ENCODE data around the gene FREY1.
"Not testable (repeated sequence)": the region's sequence is repeated elsewhere in the genome, so short reads cannot be mapped to it uniquely, and the experiment has no call there.

Gene FREY1

DNA sequence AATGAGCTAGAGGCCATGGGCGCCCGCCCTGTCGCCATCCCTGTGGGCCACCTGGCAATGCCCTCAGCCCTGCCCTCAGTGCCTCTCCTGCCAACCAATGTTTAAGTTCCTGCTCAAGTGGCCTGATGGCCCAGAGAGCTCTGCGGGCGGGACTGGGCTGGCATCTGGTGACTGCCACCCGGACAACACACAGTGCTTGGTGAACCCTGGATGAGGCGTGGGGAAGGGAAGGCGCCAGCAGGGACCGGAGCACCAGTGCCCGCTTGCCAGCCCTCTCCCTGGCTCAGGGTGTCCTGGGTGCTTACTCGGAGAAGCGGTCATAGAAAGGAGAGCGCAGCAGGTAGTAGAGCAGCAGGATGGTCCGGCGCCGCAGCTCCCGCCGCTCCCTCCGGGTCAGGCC is 6.4 kb upstream of the FREY1 start:
- H3K4me1 ChIP-seq (ENCODE audit: control insufficient read depth, insufficient read depth, low read length, unreplicated experiment), result no peaks in the 10 kb centered on the region
- H3K79me2 ChIP-seq (ENCODE audit: control insufficient read depth, insufficient read depth, low read length, unreplicated experiment), result peaks cover 13% of the 10 kb centered on the region
- H2AFZ ChIP-seq (ENCODE audit: low read length, unreplicated experiment), result no peak overlapping the region
- no peak overlapping the region for H3K27ac ChIP-seq (ENCODE audit: low read depth, low read length)
- H3K36me3 ChIP-seq (ENCODE audit: insufficient read depth, low read length), result no peaks in the 10 kb centered on the region
- no peak overlapping the region for H3K4me3 ChIP-seq (ENCODE audit: low read depth, low read length)
- no peaks in the 10 kb centered on the region for H3K27me3 ChIP-seq (ENCODE audit: insufficient read depth, low read length)

DNA sequence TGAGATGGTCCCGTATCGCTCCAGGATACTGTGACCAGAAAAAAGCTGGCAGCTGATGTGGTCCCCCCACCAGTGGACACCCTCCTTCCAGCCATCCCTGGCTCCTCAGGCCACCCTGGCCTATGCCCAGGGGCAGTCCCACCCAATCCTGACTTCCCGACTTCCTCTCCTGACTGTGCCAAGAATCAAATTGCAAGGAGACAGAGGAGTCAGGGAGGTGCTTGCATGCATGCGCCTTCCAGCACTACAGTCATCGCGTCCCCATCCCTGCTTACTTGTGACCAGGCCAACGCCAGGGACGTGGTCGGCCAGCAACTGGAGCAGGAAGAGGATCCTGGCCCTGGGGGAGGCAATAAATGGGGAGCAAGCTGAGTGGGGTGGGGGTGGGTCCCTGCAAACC is 3.6 kb upstream of the FREY1 start:
- Histone ChIP-seq H3K79me2 (ENCODE audit: control insufficient read depth, insufficient read depth, low read length, unreplicated experiment) (no peaks in the 10 kb centered on the region), H3K4me3 (ENCODE audit: low read depth, low read length) (no peak overlapping the region), H3K27me3 (ENCODE audit: insufficient read depth, low read length) (no peaks in the 10 kb centered on the region), H3K36me3 (ENCODE audit: insufficient read depth, low read length) (no peaks in the 10 kb centered on the region), H3K27ac (ENCODE audit: low read depth, low read length) (no peak overlapping the region), H3K4me1 (ENCODE audit: control insufficient read depth, insufficient read depth, low read length, unreplicated experiment) (no peaks in the 10 kb centered on the region), H2AFZ (ENCODE audit: low read length, unreplicated experiment) (no peak overlapping the region)

DNA sequence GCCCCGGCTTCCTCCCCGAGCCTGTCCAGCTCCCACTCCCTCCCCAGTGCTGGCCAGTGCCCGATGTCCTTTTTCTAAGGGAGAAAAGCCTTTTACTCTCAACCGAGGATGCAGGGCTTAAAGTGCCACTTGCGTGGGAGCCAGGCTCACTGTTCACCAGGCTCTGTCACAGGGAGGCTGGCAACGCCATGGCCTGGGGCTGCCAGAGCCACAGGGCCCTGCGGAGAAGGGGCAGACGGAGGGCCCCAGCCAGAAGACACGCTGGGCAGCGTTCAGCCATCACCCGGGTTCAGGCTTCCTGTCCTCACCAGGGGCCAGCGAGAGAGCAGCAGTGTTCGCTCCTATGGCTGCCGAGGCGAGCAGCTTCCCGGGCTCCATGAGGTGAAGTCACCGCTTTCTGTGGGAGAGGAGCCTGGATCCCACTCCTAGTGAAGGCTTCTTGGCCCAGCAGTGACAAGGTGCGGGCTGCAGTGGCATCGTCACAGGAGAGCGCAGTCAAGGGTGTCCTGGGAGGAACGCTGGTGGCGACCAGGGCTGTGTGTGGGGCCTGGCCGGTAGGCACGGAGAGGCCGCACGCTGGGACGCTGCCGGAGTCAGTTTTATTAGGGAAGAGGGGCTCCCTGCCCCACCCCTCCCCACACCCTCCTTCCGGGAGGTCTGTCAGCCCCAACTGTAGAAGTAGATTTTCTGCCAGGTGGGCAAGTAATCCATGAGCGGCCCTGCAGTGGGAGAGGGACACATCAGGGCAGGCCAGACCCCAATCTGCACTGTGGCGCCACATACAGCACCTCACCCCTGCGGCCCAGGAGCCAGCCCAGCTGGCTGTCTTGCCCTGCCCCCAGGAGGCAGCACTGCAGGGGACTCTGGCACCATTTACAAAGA is 2.8 kb upstream of the FREY1 start:
- Histone ChIP-seq H3K79me2 (ENCODE audit: control insufficient read depth, insufficient read depth, low read length, unreplicated experiment) (no peaks in the 10 kb centered on the region), H3K27ac (ENCODE audit: low read depth, low read length) (no peak overlapping the region), H3K36me3 (ENCODE audit: insufficient read depth, low read length) (no peaks in the 10 kb centered on the region), H2AFZ (ENCODE audit: low read length, unreplicated experiment) (no peak overlapping the region), H3K27me3 (ENCODE audit: insufficient read depth, low read length) (no peaks in the 10 kb centered on the region), H3K4me1 (ENCODE audit: control insufficient read depth, insufficient read depth, low read length, unreplicated experiment) (no peaks in the 10 kb centered on the region), H3K4me3 (ENCODE audit: low read depth, low read length) (no peak overlapping the region)

DNA sequence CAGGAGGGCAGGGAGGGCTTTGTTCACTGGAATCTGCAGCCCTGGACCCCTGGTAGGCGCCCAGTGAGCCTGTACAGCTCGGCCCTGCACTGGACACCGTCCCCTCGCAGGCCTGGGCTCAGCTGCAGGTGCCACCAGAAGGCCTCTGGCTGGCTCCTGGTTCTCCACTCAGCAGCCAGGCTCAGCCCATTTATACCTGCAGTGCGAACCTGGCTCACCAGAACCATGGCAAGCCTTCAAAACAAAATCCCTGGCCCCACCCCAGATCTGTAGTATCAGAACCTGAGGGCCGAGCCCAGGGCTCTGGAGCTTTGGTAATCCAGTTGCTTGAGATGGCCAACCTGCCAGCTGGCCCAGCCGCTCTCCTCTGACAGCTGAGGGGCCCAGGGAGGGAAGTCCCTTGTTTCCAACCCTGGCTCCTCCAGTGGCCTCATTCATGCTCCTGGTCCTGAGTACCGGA is 870 bp upstream of the FREY1 start:
- Histone ChIP-seq H3K4me1 (ENCODE audit: control insufficient read depth, insufficient read depth, low read length, unreplicated experiment) (no peaks in the 10 kb centered on the region), H3K4me3 (ENCODE audit: low read depth, low read length) (no peak overlapping the region), H3K79me2 (ENCODE audit: control insufficient read depth, insufficient read depth, low read length, unreplicated experiment) (no peaks in the 10 kb centered on the region), H3K27me3 (ENCODE audit: insufficient read depth, low read length) (no peaks in the 10 kb centered on the region), H3K27ac (ENCODE audit: low read depth, low read length) (no peak overlapping the region), H3K36me3 (ENCODE audit: insufficient read depth, low read length) (no peaks in the 10 kb centered on the region), H2AFZ (ENCODE audit: low read length, unreplicated experiment) (no peak overlapping the region)

DNA sequence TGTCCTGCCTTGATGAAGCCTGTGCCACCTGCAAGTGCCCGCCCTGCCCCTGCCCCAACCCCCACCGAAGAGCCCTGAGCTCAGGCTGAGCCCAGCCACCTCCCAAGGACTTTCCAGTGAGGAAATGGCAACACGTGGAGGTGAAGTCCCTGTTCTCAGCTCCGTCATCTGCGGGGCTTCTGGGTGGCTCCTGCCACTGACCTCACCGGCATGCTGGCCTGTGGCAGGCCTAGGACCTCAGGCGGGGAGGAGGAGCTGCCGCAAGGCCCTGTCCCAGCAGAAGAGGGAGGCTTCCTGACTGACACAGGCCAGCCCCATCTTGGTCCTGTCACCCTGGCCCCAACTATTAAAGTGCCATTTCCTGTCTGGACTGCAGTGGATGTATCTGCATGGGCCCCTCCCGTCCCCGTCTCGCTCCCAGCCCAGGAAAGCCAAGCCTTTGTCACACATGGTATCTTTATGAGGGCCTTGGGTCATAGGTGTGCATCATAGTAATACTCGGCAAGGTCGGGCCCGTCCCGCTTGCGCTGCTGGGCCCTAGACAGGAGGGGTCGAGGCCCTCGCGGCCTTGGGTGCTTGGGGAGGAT is 882 bp downstream of the FREY1 start:
- Histone ChIP-seq H3K36me3 (ENCODE audit: insufficient read depth, low read length) (no peaks in the 10 kb centered on the region), H2AFZ (ENCODE audit: low read length, unreplicated experiment) (no peak overlapping the region), H3K27ac (ENCODE audit: low read depth, low read length) (no peak overlapping the region), H3K79me2 (ENCODE audit: control insufficient read depth, insufficient read depth, low read length, unreplicated experiment) (no peaks in the 10 kb centered on the region), H3K27me3 (ENCODE audit: insufficient read depth, low read length) (no peaks in the 10 kb centered on the region), H3K4me1 (ENCODE audit: control insufficient read depth, insufficient read depth, low read length, unreplicated experiment) (no peaks in the 10 kb centered on the region), H3K4me3 (ENCODE audit: low read depth, low read length) (no peak overlapping the region)

DNA sequence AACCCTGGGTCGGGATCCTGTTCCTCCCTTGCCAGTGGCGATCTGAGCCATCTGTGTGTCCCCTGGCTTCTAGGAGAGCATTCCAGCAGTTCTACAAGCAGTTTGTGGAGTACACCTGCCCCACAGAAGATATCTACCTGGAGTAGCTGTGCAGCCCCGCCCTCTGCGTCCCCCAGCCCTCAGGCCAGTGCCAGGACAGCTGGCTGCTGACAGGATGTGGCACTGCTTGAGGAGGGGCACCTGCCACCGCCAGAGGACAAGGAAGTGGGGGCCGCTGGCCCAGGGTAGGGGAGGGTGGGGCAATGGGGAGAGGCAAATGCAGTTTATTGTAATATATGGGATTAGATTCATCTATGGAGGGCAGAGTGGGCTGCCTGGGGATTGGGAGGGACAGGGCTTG is 1.5 kb downstream of the FREY1 start:
- not testable (repeated sequence) for H2AFZ ChIP-seq (ENCODE audit: low read length, unreplicated experiment); H3K79me2 ChIP-seq (ENCODE audit: control insufficient read depth, insufficient read depth, low read length, unreplicated experiment); H3K4me3 ChIP-seq (ENCODE audit: low read depth, low read length); H3K36me3 ChIP-seq (ENCODE audit: insufficient read depth, low read length); H3K27me3 ChIP-seq (ENCODE audit: insufficient read depth, low read length); H3K27ac ChIP-seq (ENCODE audit: low read depth, low read length); H3K4me1 ChIP-seq (ENCODE audit: control insufficient read depth, insufficient read depth, low read length, unreplicated experiment)

DNA sequence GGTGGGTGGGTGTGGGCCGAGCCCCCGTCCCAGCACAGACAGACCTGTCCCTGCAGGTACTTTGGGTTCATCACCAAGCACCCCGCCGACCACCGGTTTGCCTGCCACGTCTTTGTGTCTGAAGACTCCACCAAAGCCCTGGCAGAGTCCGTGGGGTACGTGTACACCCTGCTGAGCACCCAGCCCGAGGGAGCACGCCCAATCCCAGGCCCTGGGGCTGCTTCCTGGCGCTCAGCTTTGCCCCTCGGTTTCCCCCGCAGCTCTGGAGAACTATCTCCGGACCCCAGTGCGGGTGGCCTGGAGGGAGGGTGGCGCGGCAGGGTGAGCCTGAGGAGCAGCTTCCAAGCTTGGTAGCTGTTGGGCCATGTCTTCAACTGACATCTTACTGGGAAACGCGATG is 2.0 kb downstream of the FREY1 start:
- Histone ChIP-seq H3K4me1 (ENCODE audit: control insufficient read depth, insufficient read depth, low read length, unreplicated experiment) (peaks cover 5% of the 10 kb centered on the region), H2AFZ (ENCODE audit: low read length, unreplicated experiment) (no peak overlapping the region), H3K27ac (ENCODE audit: low read depth, low read length) (no peak overlapping the region), H3K36me3 (ENCODE audit: insufficient read depth, low read length) (no peaks in the 10 kb centered on the region), H3K4me3 (ENCODE audit: low read depth, low read length) (no peak overlapping the region), H3K27me3 (ENCODE audit: insufficient read depth, low read length) (peaks cover 8% of the 10 kb centered on the region; the same call in 1 of the 2 replicates), H3K79me2 (ENCODE audit: control insufficient read depth, insufficient read depth, low read length, unreplicated experiment) (no peaks in the 10 kb centered on the region)

DNA sequence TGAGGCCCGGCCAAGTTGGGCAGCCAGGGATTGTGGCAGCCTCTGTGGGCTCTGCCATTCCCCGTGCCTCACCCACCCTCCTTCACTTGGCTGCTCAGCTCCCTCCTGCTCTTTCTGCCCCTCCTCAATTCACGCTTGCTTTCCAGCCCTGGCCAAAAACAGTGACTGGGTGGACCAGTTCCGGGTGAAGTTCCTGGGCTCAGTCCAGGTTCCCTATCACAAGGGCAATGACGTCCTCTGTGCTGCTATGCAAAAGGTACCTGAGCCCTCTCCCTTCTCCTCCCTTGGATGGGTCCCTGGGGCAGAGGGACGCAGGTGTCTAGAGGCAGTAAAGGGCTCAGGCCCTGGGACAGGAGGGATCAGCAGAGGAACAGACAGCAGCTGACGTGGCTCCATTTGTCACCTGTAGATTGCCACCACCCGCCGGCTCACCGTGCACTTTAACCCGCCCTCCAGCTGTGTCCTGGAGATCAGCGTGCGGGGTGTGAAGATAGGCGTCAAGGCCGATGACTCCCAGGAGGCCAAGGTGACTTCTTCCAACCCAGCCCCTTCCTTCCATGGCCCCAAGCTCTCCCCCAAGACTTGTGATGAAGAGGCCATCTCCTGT is 2.7 kb downstream of the FREY1 start:
- Histone ChIP-seq H3K27ac (ENCODE audit: low read depth, low read length) (no peak overlapping the region), H3K27me3 (ENCODE audit: insufficient read depth, low read length) (peaks cover 8% of the 10 kb centered on the region; the same call in 1 of the 2 replicates), H3K79me2 (ENCODE audit: control insufficient read depth, insufficient read depth, low read length, unreplicated experiment) (no peaks in the 10 kb centered on the region), H3K4me3 (ENCODE audit: low read depth, low read length) (no peak overlapping the region), H3K36me3 (ENCODE audit: insufficient read depth, low read length) (no peaks in the 10 kb centered on the region), H3K4me1 (ENCODE audit: control insufficient read depth, insufficient read depth, low read length, unreplicated experiment) (peaks cover 7% of the 10 kb centered on the region), H2AFZ (ENCODE audit: low read length, unreplicated experiment) (no peak overlapping the region)

DNA sequence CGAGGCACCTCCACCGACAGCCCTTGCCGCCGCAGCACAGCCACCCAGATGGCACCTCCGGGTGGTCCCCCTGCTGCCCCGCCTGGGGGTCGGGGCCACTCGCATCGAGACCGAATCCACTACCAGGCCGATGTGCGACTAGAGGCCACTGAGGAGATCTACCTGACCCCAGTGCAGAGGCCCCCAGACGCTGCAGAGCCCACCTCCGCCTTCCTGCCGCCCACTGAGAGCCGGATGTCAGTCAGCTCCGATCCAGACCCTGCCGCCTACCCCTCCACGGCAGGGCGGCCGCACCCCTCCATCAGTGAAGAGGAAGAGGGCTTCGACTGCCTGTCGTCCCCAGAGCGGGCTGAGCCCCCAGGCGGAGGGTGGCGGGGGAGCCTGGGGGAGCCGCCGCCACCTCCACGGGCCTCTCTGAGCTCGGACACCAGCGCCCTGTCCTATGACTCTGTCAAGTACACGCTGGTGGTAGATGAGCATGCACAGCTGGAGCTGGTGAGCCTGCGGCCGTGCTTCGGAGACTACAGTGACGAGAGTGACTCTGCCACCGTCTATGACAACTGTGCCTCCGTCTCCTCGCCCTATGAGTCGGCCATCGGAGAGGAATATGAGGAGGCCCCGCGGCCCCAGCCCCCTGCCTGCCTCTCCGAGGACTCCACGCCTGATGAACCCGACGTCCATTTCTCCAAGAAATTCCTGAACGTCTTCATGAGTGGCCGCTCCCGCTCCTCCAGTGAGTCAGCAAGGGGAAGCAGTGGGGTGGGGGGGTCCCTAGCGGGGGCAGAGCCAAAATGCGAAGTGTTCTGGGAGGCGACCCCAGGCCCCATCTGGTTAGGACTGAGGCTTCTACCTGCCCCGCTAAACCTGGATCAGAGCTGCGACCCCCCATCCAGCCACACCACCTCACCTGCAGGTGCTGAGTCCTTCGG is 4.4 kb downstream of the FREY1 start:
- Histone ChIP-seq H3K79me2 (ENCODE audit: control insufficient read depth, insufficient read depth, low read length, unreplicated experiment) (no peaks in the 10 kb centered on the region), H3K4me3 (ENCODE audit: low read depth, low read length) (no peak overlapping the region), H3K27me3 (ENCODE audit: insufficient read depth, low read length) (peaks cover 8% of the 10 kb centered on the region; the same call in 1 of the 2 replicates), H3K27ac (ENCODE audit: low read depth, low read length) (no peak overlapping the region), H3K36me3 (ENCODE audit: insufficient read depth, low read length) (no peaks in the 10 kb centered on the region), H2AFZ (ENCODE audit: low read length, unreplicated experiment) (no peak overlapping the region), H3K4me1 (ENCODE audit: control insufficient read depth, insufficient read depth, low read length, unreplicated experiment) (peaks cover 11% of the 10 kb centered on the region)

DNA sequence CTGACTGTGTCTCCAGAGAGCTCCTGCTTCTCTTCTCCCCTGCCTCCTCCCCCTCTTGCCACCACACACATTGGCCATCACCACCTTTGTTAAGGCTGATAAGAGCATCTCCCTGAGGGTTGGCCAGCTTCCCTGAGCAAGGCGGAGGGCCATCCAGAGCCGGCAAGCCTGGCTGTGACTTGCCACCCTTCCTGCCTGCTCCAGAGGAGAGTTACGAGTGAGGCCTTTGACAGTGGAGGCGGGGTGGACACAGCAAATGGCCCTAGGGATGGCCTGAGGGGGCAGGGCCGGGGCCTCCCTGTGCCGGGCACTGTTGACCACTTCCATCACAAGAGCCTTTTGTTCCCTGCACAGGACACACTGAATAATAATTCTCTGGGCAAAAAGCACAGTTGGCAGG is 5.4 kb downstream of the FREY1 start:
- Histone ChIP-seq H3K36me3 (ENCODE audit: insufficient read depth, low read length) (no peaks in the 10 kb centered on the region), H3K79me2 (ENCODE audit: control insufficient read depth, insufficient read depth, low read length, unreplicated experiment) (no peaks in the 10 kb centered on the region), H3K4me1 (ENCODE audit: control insufficient read depth, insufficient read depth, low read length, unreplicated experiment) (peaks cover 11% of the 10 kb centered on the region), H3K27me3 (ENCODE audit: insufficient read depth, low read length) (peaks cover 8% of the 10 kb centered on the region; the same call in 1 of the 2 replicates), H3K27ac (ENCODE audit: low read depth, low read length) (no peak overlapping the region), H2AFZ (ENCODE audit: low read length, unreplicated experiment) (no peak overlapping the region), H3K4me3 (ENCODE audit: low read depth, low read length) (no peak overlapping the region)

Measured in ACC112 (cell line).